Liver (tissue), 9 donors: ENCODE measurements around the gene FAAH. TPM values are rescaled to one million over a fixed set of nuclear protein-coding genes. Genes with fewer than 3 reads are reported as not detected.

ENCODE experiments used
- DNase-seq: peaks from one replicate; pipeline ENCODE4 v3.0.0-alpha.2; 2017; ENCODE audit warnings: low spot score
- H3K27ac ChIP-seq, 2 donors: one replicate each; pipeline ENCODE4 v1.7.0; 2013; ENCODE audit warnings: inconsistent platforms in 2 of 2, low read length in 2 of 2, control low read depth in 1 of 2, low read depth in 1 of 2, mild to moderate bottlenecking in 1 of 2
- H3K27me3 ChIP-seq, 4 donors: one replicate each; pipeline versions ENCODE4 v1.6.1 to v1.7.0; 2013; ENCODE audit warnings: low read length in 3 of 4, inconsistent platforms in 1 of 4, mild to moderate bottlenecking in 1 of 4, moderate library complexity in 1 of 4; ENCODE audit not compliant: control insufficient read depth in 4 of 4, insufficient read depth in 4 of 4
- H3K36me3 ChIP-seq, 4 donors: one replicate each; pipeline versions ENCODE4 v1.6.1 to v1.7.0; 2013; ENCODE audit warnings: low read length in 3 of 4, mild to moderate bottlenecking in 3 of 4, low read depth in 1 of 4, moderate library complexity in 1 of 4; ENCODE audit not compliant: control insufficient read depth in 4 of 4, insufficient read depth in 3 of 4
- H3K4me1 ChIP-seq, 4 donors: one replicate each; pipeline versions ENCODE4 v1.6.1 to v1.7.0; 2013; ENCODE audit warnings: low read length in 3 of 4, mild to moderate bottlenecking in 3 of 4, moderate library complexity in 1 of 4; ENCODE audit not compliant: control insufficient read depth in 4 of 4, insufficient read depth in 4 of 4
- H3K4me3 ChIP-seq, 3 donors: one replicate each; pipeline versions ENCODE4 v1.6.1 to v1.7.0; 2013; ENCODE audit warnings: low read length in 3 of 3, control low read depth in 1 of 3, low read depth in 1 of 3, mild to moderate bottlenecking in 1 of 3
- H3K9ac ChIP-seq, 2 donors: one replicate each; pipeline ENCODE4 v1.7.0; 2013; ENCODE audit warnings: low read length in 2 of 2, mild to moderate bottlenecking in 2 of 2, moderate library complexity in 2 of 2, control low read depth in 1 of 2, low read depth in 1 of 2
- H3K9me3 ChIP-seq, 4 donors: one replicate each; pipeline versions ENCODE4 v1.6.1 to v1.7.0; 2013; ENCODE audit warnings: low read length in 3 of 4; ENCODE audit not compliant: control insufficient read depth in 4 of 4
- ATF3 ChIP-seq: IDR thresholded peaks from 2 replicates; pipeline ENCODE4 v1.6.1; 2016; ENCODE audit warnings: antibody characterized with exemption
- CTCF ChIP-seq: fragments of 150-350 bp; IDR thresholded peaks from 2 replicates; pipeline ENCODE4 v1.5.1; 2017; ENCODE audit warnings: improper control_type of control experiment, low read depth, low read length; ENCODE audit not compliant: missing input control
- EGR1 ChIP-seq, 2 donors: IDR thresholded peaks; 2 replicates each; pipeline ENCODE4 v1.6.1; 2016 to 2018; ENCODE audit warnings: antibody characterized with exemption in 2 of 2, low read depth in 2 of 2
- FOXA1 ChIP-seq: IDR thresholded peaks from 2 replicates; pipeline ENCODE4 v1.6.1; 2016; ENCODE audit warnings: antibody characterized with exemption
- FOXA2 ChIP-seq: IDR thresholded peaks from 2 replicates; pipeline ENCODE4 v1.6.1; 2016; ENCODE audit warnings: antibody characterized with exemption
- GABPA ChIP-seq, 2 donors: IDR thresholded peaks in 1 of 2; conservative IDR thresholded peaks in 1 of 2; 2 replicates each; pipeline ENCODE4 v1.6.1; 2016; ENCODE audit warnings: antibody characterized with exemption in 2 of 2, mild to moderate bottlenecking in 1 of 2, moderate library complexity in 1 of 2
- HNF4A ChIP-seq, 2 donors: conservative IDR thresholded peaks; 2 replicates each; pipeline ENCODE4 v1.6.1; 2016; ENCODE audit warnings: antibody characterized with exemption in 2 of 2, mild to moderate bottlenecking in 2 of 2
- HNF4G ChIP-seq: IDR thresholded peaks from 2 replicates; pipeline ENCODE4 v1.6.1; 2016; ENCODE audit warnings: antibody characterized with exemption
- JUND ChIP-seq, 2 donors: IDR thresholded peaks; 2 replicates each; pipeline ENCODE4 v1.6.1; 2016; ENCODE audit warnings: antibody characterized with exemption in 2 of 2
- RAD21 ChIP-seq, 2 donors: IDR thresholded peaks; 2 replicates each; pipeline ENCODE4 v1.6.1; 2016; ENCODE audit warnings: antibody characterized with exemption in 2 of 2, mild to moderate bottlenecking in 2 of 2
- RXRA ChIP-seq, 2 donors: IDR thresholded peaks; 2 replicates each; pipeline ENCODE4 v1.6.1; 2017 to 2018; ENCODE audit warnings: antibody characterized with exemption in 2 of 2, mild to moderate bottlenecking in 1 of 2
- TAF1 ChIP-seq: conservative IDR thresholded peaks from 2 replicates; pipeline ENCODE4 v1.6.1; 2016; ENCODE audit warnings: antibody characterized with exemption, mild to moderate bottlenecking
- YY1 ChIP-seq: IDR thresholded peaks from 2 replicates; pipeline ENCODE4 v1.6.1; 2016; ENCODE audit warnings: antibody characterized with exemption, mild to moderate bottlenecking
- WGBS: extraction: QIAGEN DNeasy Blood & Tissue Kit; methylation state at CpG from one replicate; pipeline ENCODE4 v1.1.7; 2013; 5-methylcytosine and 5-hydroxymethylcytosine counted together
- polyA plus RNA-seq, 2 donors: library from polyadenylated mRNA; stranded (reverse) in 1 of 2; unstranded in 1 of 2; fragments of 200-250 nt in 1 of 2; fragments of >200 nt in 1 of 2; fragmentation: Nextera tagmentation in 1 of 2; extraction: Ambion mirVana in 1 of 2; gene quantifications; one replicate each; pipeline versions ENCODE4 v1.2.1 to v1.2.3, GENCODE V29; 2013 to 2015
- total RNA-seq, 2 donors: library from RNA; depleted of rRNA; stranded (reverse); fragments of >200 nt; gene quantifications; one replicate each; pipeline ENCODE4 v1.2.3, GENCODE V29; 2014
- donor health status: healthy.
- donor health status: healthy.
- donor health status: healthy.
- donor health status: healthy.
- donor health status: healthy.

Gene FAAH
- total and polyA plus RNA-seq, 4 donors = 4.3 to 41.5 (median 22.1) TPM

- 82% methylated on average over 4 of the region's 4 CpGs for WGBS
- no peak for DNase-seq
- Histone ChIP-seq H3K4me1 (no peaks in the 10 kb centered on the region), H3K9ac (no peak overlapping the region), H3K36me3 (no peaks in the 10 kb centered on the region), H3K27me3 (peaks cover 0 to 5% (median 0%) of the 10 kb centered on the region in 4 donors), H3K27ac (no peak overlapping the region), H3K4me3 (no peak overlapping the region), H3K9me3 (no peaks in the 10 kb centered on the region)
- TF ChIP-seq ATF3 = no peak
- TF ChIP-seq GABPA (IDR thresholded peaks at IDR 0.05 in 1 of 2, conservative IDR thresholded peaks at IDR 0.05 in 1 of 2) = no peak
- no peak for TF ChIP-seq YY1
- TF ChIP-seq FOXA1 = no peak
- no peak for TF ChIP-seq CTCF
- no peak for TF ChIP-seq RXRA (IDR thresholded peaks at IDR 0.05)
- TF ChIP-seq RAD21 (IDR thresholded peaks at IDR 0.05) = no peak
- TF ChIP-seq TAF1 = no peak
Observed at GRCh38 chr1:46424730-46425129, 30.6 kb downstream of the FAAH start.

DNA sequence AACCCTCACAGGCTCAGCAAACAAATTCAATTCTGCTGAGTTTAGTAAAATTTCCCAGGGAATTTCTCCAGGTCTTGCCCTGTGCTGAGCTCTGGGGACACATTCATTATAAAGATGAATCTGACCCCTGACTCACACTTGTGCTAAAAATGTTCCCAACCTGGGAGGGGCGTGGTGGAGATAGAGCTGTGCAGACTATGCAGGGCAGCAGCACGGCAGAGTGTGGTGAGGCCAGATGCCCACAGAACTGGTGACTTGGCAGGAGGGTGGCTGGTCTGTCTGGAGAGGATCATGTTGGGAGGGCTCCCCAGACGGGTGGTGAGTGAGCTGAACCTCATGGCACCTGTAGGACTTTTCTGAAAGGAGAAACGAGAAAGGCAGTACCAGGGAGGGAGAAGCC, 31.6 kb downstream of the FAAH start:
- no peaks in the 10 kb centered on the region for H3K9me3 ChIP-seq
- H3K4me1 ChIP-seq = no peaks in the 10 kb centered on the region
- no peak overlapping the region for H3K9ac ChIP-seq
- no peak for DNase-seq
- H3K4me3 ChIP-seq = no peak overlapping the region
- peaks cover 0 to 5% (median 0%) of the 10 kb centered on the region in 4 donors for H3K27me3 ChIP-seq
- H3K36me3 ChIP-seq = no peaks in the 10 kb centered on the region
- WGBS = 69% methylated on average over 4 of the region's 4 CpGs
- no peak overlapping the region for H3K27ac ChIP-seq
- no peak for TF ChIP-seq EGR1 (IDR thresholded peaks at IDR 0.05; ENCODE audit: low read depth in 2 of 2)
- TF ChIP-seq FOXA1 = no peak

GRCh38 chr1:46427541-46427940, 33.4 kb downstream of the FAAH start:
- no peaks in the 10 kb centered on the region for H3K36me3 ChIP-seq
- H3K9me3 ChIP-seq = no peaks in the 10 kb centered on the region
- H3K27me3 ChIP-seq = peaks cover 0 to 5% (median 0%) of the 10 kb centered on the region in 4 donors
- no peak overlapping the region for H3K4me3 ChIP-seq
- H3K9ac ChIP-seq = no peak overlapping the region
- no peak overlapping the region for H3K27ac ChIP-seq
- 80% methylated on average over 2 of the region's 2 CpGs for WGBS
- DNase-seq = no peak
- H3K4me1 ChIP-seq = no peaks in the 10 kb centered on the region
- TF ChIP-seq FOXA1 (no peak), HNF4A (conservative IDR thresholded peaks at IDR 0.05) (no peak), JUND (IDR thresholded peaks at IDR 0.05) (no peak), HNF4G (no peak)

DNA sequence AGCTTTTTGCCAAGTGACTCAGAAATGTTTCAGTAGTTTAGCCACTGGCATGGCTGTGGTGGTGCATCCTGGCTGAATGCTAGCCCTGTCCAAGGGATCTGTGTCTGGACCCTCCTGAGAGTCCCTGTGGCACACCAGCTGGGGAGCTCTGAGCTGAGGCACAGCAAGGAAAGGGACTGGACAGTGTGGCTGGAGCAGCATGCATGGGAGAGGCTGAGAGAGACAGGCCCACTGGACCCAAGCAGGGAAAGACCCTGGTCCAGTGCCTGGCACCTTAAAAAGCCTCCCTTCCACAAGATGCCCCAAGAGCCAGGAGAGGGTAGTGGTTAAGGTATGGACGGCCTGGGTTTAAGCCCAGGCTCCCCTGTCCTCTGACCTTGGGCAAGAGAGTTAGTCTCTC, 35.3 kb downstream of the FAAH start:
- Histone ChIP-seq H3K4me1 (no peaks in the 10 kb centered on the region), H3K36me3 (no peaks in the 10 kb centered on the region), H3K9me3 (no peaks in the 10 kb centered on the region), H3K4me3 (no peak overlapping the region), H3K27me3 (no peaks in the 10 kb centered on the region), H3K27ac (no peak overlapping the region), H3K9ac (no peak overlapping the region)
- WGBS = 89% methylated on average over 1 of the region's 1 CpG
- no peak for DNase-seq
- TF ChIP-seq FOXA2 (no peak), RXRA (IDR thresholded peaks at IDR 0.05) (no peak), EGR1 (IDR thresholded peaks at IDR 0.05; ENCODE audit: low read depth in 2 of 2) (no peak), YY1 (no peak)
